GM18909 (cell line): Measurements from ENCODE around the gene FNTB.

ENCODE experiments used
- ATAC-seq: cut with Tn5 transposase; IDR thresholded peaks from one replicate; pipeline ENCODE4 v1.9.1; 2021; ENCODE audit warnings: mild to moderate bottlenecking; ENCODE audit not compliant: unreplicated experiment, poor library complexity

FNTB gene

DNA sequence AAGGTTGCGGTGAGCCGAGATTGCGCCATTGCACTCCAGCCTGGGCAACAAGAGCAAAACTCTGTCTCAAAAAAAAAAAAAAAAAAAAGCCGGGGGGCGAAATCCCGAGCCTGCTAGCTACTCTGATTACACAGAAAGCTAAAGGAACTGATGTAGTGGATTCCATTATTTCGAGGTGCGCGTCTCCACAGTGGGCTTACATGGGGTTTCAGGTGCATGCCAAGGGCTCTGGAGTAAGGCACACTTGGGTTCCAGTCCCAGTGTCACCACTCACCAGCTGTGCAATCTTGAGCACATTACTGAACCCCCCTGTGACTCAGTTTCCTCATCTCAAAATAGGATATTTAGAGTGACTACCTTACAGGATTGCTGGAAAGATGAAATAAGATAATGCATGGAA, 12.9 kb upstream of the FNTB start:
- ATAC-seq = no peak

GRCh38 chr14:64974563-64974962, 12.1 kb upstream of the FNTB start:
- no peak for ATAC-seq

DNA sequence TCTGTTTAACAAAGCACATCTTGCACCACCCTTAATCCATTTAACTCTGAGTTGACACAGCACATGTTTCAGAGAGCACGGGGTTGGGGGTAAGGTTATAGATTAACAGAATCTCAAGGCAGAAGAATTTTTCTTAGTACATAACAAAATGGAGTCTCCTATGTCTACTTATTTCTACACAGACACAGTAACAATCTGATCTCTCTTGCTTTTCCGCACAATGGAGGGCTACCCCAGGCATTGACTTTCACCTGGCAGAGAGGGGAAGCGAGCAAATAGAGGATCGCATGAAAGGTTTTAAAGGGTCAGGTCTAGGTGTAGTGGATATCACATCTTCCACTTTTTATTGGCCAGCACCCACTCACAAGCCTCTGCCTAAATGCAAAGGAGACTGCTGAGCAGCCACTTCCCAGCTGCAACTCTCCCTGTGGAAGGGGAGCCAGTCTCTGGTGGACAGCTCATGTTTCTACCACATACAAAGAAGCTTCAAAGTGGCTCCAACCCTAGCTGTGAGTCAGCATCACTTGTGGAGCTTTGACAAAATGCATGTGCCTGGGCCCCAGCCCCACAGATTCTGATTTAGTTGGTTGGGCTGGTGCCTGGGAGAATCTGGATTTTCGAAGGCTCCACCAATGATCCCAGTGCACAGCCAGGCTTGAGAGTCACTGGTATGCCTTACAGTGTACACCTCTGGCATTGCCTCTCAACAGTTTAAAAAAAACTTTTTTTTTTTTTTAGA, 7.2 kb upstream of the FNTB start:
- ATAC-seq = no peak

DNA sequence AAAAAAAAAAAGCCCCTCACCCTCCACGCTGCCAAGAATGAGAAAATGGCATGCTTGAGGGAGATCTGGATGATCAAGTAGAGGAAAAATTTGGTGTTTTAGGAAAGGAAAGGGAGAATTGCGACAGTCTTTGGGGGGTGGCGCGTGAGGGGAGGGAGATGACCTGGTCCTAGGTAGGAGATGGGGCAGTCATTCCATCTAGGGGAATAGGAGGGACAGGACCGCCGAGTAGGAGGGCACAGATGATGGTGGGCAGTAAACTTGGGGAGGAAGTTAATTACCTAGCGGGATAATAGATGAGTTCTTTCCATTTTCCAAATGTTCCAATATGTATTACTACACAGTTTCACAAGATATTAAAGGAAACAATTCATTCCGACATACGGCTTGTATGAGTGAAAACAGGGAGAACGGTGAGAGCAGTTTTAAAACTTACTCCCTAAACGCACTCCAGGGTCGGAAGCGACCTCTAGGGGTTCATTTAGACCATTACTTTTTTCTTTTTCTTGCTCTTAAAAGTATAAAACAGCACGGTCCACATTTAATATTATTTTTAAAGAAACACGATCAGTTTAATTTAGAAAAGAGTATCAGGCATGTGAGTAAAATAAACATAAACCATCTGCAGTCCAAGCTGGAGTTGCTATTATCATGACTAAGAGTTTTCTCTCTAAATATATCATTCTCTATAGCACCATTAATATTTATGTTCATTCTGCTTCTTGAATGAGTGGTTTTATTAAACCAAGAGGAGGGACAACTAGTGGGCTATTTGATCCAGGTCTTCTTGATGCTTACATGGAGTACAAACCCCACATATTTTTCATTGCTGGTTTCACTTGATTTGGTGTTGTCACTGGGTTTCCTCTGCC, 3.0 kb upstream of the FNTB start:
- no peak for ATAC-seq

- no peak for ATAC-seq
Observed at GRCh38 chr14:64987438-64987767, 708 bp downstream of the FNTB start.

DNA sequence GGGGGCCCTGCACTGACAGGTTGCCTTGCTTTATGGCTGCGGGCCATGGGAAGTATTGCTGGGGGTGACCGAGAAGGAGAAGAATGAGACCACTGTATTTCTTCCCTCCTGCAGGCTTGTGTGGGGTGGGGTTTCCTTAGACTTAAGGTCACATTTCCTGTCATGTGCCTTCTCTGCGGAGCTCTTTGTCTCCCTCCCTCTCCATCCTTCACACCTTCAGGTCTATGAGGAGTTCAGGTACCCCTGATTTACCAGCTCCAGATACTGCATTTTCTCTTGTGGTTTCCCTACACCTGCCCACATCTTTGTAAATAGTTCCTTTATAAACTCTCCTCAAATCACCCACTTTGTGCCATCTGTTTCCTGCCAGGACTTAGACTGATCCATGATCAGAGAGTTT, 3.6 kb downstream of the FNTB start:
- no peak for ATAC-seq

DNA sequence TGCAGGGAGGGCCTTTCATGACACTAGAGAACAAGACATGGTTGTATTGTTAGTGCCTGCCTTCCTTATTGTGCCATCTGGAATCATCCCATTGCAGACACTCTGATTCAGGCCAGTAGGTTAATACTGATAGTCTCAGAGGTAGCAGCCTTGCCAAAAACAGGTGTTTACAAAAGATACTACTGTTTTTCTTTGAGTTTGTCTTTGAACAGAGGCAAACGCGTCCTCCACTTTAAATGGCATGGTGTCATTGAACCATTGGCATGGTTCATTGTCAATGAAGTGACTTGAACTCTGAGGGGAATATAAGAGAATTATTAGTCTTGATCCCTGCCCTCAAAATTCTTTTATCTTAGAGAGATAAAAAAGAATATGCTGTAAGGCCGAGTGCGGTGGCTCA, 4.2 kb downstream of the FNTB start:
- ATAC-seq = no peak

- no peak for ATAC-seq
Observed at GRCh38 chr14:64992328-64992885, 5.7 kb downstream of the FNTB start.

GRCh38 chr14:64993266-64993930, 6.7 kb downstream of the FNTB start:
- ATAC-seq = no peak

GRCh38 chr14:64994540-64994939, 7.8 kb downstream of the FNTB start:
- no peak for ATAC-seq

GRCh38 chr14:64995291-64995690, 8.6 kb downstream of the FNTB start:
- no peak for ATAC-seq

DNA sequence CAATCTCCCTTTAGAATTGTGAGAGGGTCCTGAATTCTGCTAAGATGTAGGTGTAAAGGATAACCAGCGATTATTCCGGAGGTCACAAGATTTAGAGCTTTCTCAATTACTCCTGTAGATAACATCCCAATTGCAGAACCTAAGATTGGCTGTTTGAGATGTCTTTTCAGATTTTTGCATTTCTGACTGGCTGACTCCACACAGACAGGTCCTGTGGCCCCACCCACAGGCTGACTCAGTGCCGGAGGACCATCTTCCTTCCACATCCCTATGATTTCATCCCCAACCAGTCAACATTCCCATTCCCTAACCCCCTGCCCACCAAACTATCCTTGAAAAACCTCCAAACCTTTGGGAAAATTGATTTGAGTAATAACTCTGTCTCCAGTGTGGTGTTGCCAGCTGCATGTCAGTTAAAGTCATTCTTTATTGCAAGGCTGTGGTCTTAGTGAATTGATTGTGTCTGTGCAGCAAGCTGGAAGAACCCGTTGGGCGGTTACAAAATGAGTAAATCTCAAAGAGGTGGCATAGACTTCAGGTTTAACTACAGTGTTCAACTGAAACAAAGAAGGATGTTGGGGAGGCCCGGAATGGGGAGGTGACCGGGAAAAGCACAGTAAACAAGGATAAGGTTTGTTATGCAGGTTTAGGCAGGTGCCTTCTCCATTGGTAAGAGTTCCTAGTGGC, 10.6 kb downstream of the FNTB start:
- ATAC-seq = peak; percentile 44

- ATAC-seq = no peak
Observed at GRCh38 chr14:64998455-64998931, 11.8 kb downstream of the FNTB start.

DNA sequence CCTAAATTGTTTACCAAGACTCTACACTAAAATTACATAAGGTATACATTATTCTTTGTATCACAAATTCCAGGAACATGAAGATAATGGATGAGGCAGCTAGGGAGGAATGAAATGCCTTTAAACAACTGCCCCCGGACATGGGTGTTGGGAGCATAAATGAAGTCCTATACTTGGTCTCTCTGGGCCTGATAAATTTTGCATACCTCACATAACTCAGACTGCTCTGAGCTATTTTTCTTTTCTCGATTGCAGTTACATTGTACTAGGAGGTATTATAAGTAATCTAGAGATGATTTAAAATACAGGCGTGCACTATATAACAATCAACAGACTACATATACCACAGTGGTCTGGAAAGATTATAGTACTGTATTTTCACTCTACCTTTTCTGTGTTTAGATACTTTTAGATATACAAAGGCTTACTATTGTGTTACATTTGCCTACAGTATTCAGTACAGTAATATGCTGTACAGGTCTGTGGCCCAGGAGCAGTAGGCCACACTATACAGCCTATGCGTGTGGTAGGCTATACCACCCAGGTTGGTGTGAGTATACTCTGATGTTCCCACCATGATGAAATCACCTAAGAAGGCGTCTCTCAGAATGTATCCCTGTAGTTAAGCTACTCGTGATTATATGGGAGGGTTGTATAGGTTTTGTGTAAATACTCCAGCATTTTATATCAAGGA, 14.3 kb downstream of the FNTB start:
- ATAC-seq = no peak

DNA sequence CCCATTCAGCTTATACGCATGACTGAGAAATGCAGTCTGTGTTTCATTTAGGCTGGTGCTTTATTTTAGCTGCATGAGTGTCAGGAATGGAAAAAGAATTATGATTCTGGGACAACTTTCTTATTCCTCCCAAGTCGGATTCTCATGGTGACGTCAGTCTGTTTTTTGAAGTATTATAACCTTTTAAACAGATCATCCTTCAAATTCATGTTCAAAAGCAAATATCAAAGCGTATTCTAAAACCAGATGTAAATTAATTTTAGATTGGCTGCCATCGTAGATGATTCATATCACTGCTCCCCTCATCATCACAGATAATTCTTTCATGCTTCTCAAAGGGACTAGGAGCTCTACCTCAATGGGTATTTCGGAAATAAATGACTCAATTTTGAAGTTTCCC, 15.0 kb downstream of the FNTB start:
- no peak for ATAC-seq

DNA sequence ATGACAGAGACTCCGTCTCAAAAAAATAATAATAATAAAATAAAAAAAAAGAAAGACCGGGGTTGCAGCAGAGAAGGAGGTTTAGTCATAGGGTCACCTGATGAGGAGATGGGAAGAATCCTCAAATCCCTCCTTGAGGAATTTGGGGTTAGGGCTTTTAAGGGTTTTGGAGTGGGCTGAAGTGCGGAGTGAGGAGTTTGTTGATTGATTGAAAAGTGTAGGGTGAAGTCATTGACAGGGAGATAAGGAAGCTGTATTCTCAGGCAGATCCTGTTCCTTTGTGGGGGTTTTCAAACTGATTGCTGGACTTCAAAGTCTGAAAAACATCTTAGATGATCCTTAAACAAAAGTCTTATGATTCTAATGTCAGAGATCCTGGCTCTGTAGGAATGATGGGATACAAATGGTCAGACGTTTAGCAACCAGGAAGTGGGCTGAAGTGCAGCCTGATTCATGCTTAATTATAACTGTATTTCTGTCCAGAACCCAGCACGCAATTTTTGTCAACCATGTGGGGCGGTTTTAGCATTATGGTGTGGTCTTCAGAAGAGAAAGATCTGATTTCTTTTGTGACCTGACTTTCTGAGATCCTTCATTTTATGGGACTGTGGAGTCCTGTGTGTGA, 16.0 kb downstream of the FNTB start:
- ATAC-seq = no peak

GRCh38 chr14:65003394-65003793, 16.7 kb downstream of the FNTB start:
- ATAC-seq = peak; percentile 66

DNA sequence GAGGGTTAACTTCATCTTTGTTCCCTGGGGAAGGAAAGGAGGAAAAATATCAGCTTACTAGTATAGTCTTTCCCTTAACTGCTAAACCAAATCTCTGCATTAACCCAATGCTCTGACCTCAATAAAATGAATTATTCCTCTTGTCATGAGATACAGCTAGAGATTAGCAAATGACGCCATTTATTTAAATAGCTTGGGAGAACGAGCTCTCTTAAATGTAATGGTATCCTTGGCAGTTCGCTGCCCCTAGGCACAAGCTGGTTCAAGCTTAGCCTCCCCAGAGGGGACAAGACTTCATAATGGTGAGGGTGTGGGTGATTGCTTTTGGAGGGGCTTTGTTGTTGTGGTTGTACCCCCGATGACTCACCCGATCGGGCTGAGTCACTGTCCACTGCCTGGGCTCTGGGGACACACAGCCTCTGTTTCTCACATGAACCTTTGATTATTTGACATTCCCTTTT, 19.6 kb downstream of the FNTB start:
- no peak for ATAC-seq

DNA sequence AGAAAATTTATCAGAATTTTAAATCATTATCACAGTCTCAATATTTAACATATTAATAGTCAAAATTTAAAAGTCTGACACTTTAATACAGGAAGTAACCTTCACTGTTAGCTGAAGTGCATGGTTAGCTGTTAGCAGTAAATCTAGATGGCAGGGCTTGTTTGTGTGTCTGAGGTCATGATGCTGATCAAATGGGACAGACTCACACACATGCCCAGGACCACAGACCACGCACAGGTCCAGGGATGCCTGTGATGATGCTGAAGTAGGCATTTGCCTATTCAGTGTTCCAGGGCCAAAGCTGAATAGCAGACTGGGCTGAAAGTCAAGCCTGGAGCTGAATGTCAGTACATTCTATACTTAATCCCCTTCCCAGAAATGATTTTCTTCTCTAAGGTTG, 20.5 kb downstream of the FNTB start:
- ATAC-seq = no peak
